Ishikawa (cell line): ENCODE data around the gene OTUD3.

Experiments
- CEBPB ChIP-seq: IDR thresholded peaks from 2 replicates; pipeline ENCODE4 v1.6.1; 2012
- CREB1 ChIP-seq: IDR thresholded peaks from 2 replicates; pipeline ENCODE4 v1.6.1; 2012; ENCODE audit warnings: low read depth
- EGR1 ChIP-seq: IDR thresholded peaks from 2 replicates; pipeline ENCODE4 v1.6.1; 2012
- FOXM1 ChIP-seq: IDR thresholded peaks from 2 replicates; pipeline ENCODE4 v1.6.1; 2012; ENCODE audit warnings: low read depth, borderline replicate concordance
- MAX ChIP-seq: IDR thresholded peaks from 2 replicates; pipeline ENCODE4 v1.6.1; 2012
- NFIC ChIP-seq: IDR thresholded peaks from 2 replicates; pipeline ENCODE4 v1.6.1; 2012
- RAD21 ChIP-seq: IDR thresholded peaks from 2 replicates; pipeline ENCODE4 v1.6.1; 2012; ENCODE audit warnings: low read depth
- REST ChIP-seq: IDR thresholded peaks from 2 replicates; pipeline ENCODE4 v1.6.1; 2012; ENCODE audit warnings: low read depth, mild to moderate bottlenecking
- TAF1 ChIP-seq: IDR thresholded peaks from 2 replicates; pipeline ENCODE4 v1.6.1; 2012; ENCODE audit warnings: low read depth, mild to moderate bottlenecking
- TCF12 ChIP-seq: IDR thresholded peaks from 2 replicates; pipeline ENCODE4 v1.6.1; 2012; ENCODE audit warnings: low read depth
- TEAD4 ChIP-seq: IDR thresholded peaks from 2 replicates; pipeline ENCODE4 v1.6.1; 2012
- USF1 ChIP-seq: IDR thresholded peaks from 2 replicates; pipeline ENCODE4 v1.6.1; 2012
- YY1 ChIP-seq: IDR thresholded peaks from 2 replicates; pipeline ENCODE4 v1.6.1; 2012; ENCODE audit warnings: low read depth
- ZBTB7A ChIP-seq: IDR thresholded peaks from 2 replicates; pipeline ENCODE4 v1.6.1; 2012; ENCODE audit warnings: low read depth

Gene OTUD3

GRCh38 chr1:19878637-19878985 lies 3.6 kb upstream of the OTUD3 start:
- TF ChIP-seq RAD21 = no peak
- TF ChIP-seq TAF1 = no peak
- TF ChIP-seq ZBTB7A = no peak
- no peak for TF ChIP-seq YY1
- no peak for TF ChIP-seq REST
- TF ChIP-seq MAX = no peak
- TF ChIP-seq EGR1 = no peak
- no peak for TF ChIP-seq NFIC
- TF ChIP-seq TEAD4 = no peak
- TF ChIP-seq USF1 = no peak

GRCh38 chr1:19879227-19879626 lies 3.0 kb upstream of the OTUD3 start:
- TF ChIP-seq USF1 (no peak), EGR1 (no peak), CREB1 (no peak), REST (no peak)

- no peak for TF ChIP-seq EGR1
- TF ChIP-seq TCF12 = no peak
- no peak for TF ChIP-seq MAX
- no peak for TF ChIP-seq CREB1
- TF ChIP-seq TEAD4 = no peak
Measured at GRCh38 chr1:19879661-19880060, 2.5 kb upstream of the OTUD3 start.

GRCh38 chr1:19884312-19884711 lies 2.1 kb downstream of the OTUD3 start:
- TF ChIP-seq REST (no peak), TAF1 (no peak), USF1 (no peak), CEBPB (no peak), YY1 (no peak), FOXM1 (no peak), ZBTB7A (no peak)

- TF ChIP-seq EGR1 (no peak), TAF1 (no peak), RAD21 (no peak), USF1 (no peak), CEBPB (no peak), TCF12 (no peak)
Measured at GRCh38 chr1:19885821-19886220, 3.6 kb downstream of the OTUD3 start.

- TF ChIP-seq USF1 (no peak), NFIC (no peak), CREB1 (no peak), EGR1 (no peak), REST (no peak), RAD21 (no peak), TAF1 (no peak), TCF12 (no peak)
Measured at GRCh38 chr1:19888112-19888511, 5.9 kb downstream of the OTUD3 start.
